Memory B cell (primary cell): Measurements from ENCODE around the gene NR1I3.

Experiments used
- ATAC-seq: fragments of 150-1000 bp; cut with Tn5 transposase; 2 replicates; pipeline ENCODE4 v1.10.0; 2021; ENCODE audit warnings: low read depth, mild to moderate bottlenecking, moderate library complexity
- DNase-seq, 2 donors: peaks; one replicate each; pipeline ENCODE4 v3.0.0; 2022; ENCODE audit warnings: low spot score in 2 of 2
- H3K27ac Mint-ChIP-seq: one replicate; pipeline ENCODE4 v1.8.0; 2022; ENCODE audit warnings: mild to moderate bottlenecking, moderate library complexity, mixed read lengths
- H3K27me3 Mint-ChIP-seq: one replicate; pipeline ENCODE4 v1.8.0; 2022; ENCODE audit warnings: mixed read lengths
- H3K36me3 Mint-ChIP-seq: one replicate; pipeline ENCODE4 v1.8.0; 2022; ENCODE audit warnings: mild to moderate bottlenecking, mixed read lengths
- H3K4me1 Mint-ChIP-seq: one replicate; pipeline ENCODE4 v1.8.0; 2022; ENCODE audit warnings: mixed read lengths
- H3K4me3 Mint-ChIP-seq: one replicate; pipeline ENCODE4 v1.8.0; 2022; ENCODE audit warnings: mild to moderate bottlenecking, moderate library complexity, mixed read lengths
- H3K9me3 Mint-ChIP-seq: one replicate; pipeline ENCODE4 v1.8.0; 2022; ENCODE audit warnings: mixed read lengths

Gene NR1I3

DNA sequence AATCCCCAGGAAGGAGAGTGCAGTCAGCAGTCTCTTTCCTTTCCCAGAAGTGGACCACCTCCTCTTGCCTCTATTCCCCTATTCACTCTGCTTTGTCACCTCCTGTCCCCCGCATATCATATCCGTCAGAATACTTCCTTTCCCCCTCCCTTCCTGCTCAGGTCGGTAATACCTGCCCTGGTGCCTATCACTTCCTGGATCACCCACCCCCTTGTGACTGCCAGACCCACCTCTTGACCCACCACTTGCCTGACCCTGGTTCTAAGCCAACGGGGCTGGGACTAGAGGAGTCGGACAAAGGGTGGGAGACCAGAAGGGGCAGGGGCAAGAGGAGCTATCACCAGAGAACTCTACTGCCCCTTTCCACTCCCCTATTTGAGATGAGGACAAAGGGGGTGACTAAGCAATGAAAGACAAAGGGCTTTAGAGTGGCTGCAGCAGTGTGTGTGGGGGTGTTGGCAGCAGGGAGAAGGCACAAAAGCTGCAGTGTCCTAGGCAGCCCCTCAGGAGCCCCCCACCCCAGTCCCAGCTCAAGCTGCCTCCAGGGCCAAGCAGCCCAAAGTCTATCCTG, 37.5 kb downstream of the NR1I3 start:
- DNase-seq (no peak), ATAC-seq (no peak)
- H3K4me1 Mint-ChIP-seq: peaks cover 27% of the 10 kb centered on the region
- peaks cover 3% of the 10 kb centered on the region for H3K27me3 Mint-ChIP-seq
- no peaks in the 10 kb centered on the region for H3K9me3 Mint-ChIP-seq
- peak overlapping the region; percentile 94 for H3K27ac Mint-ChIP-seq
- peaks cover 12% of the 10 kb centered on the region for H3K36me3 Mint-ChIP-seq
- no peak overlapping the region for H3K4me3 Mint-ChIP-seq

- Mint-ChIP-seq H3K4me3 (no peak overlapping the region), H3K9me3 (no peaks in the 10 kb centered on the region), H3K4me1 (peaks cover 32% of the 10 kb centered on the region), H3K36me3 (peaks cover 10% of the 10 kb centered on the region), H3K27me3 (peaks cover 3% of the 10 kb centered on the region), H3K27ac (no peak overlapping the region)
- ATAC-seq (no peak), DNase-seq (no peak)
These were observed 38.4 kb downstream of the NR1I3 start for GRCh38 chr1:161199506-161200139.

- peaks cover 29% of the 10 kb centered on the region for H3K4me1 Mint-ChIP-seq
- no peak for ATAC-seq
- no peak within 1 kb of the TSS for H3K4me3 Mint-ChIP-seq
These were observed 39.0 kb downstream of the NR1I3 start, which contains the start of gene ADAMTS4 for GRCh38 chr1:161198897-161199431. ADAMTS4 (minus strand) TSS chr1:161199054; CDS start chr1:161198627, 427 bp downstream.

DNA sequence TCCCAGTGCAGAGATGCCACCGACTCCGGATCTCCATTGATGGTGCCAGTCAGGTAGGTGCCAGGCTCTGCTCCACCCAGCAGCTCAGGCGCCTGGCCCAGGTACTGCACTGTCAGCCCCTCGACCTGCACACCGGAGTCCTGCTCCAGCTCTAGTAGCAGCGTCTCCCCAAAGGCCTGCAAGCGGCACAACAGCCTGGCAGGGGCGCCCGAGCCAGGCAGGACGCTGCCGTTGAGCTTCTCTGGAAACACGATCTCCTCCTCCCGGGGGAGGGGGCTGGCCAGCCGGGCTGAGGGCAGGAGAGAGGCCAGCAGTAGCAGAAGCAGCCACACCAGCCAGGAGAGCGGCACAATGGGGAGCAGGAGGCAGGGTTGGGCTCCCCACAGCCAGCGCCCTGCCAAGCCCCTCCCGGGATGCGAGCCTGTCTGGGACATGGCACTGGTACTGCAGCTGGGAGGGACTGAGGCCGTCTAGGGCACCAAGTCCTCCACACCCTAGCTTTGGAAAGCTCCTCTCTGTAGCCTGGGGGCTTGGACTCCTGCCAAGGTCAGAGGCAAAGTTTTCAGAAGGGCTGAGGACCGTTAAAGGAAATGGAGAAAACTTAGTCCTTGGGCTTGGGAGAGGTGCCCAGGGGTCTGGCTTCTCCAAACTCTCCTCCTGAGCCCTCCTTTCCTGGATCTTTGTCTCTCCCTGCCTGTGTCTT, 39.7 kb downstream of the NR1I3 start:
- Mint-ChIP-seq H3K4me1 (peaks cover 27% of the 10 kb centered on the region), H3K27me3 (peaks cover 3% of the 10 kb centered on the region), H3K4me3 (no peak overlapping the region), H3K9me3 (no peaks in the 10 kb centered on the region), H3K36me3 (peaks cover 1% of the 10 kb centered on the region), H3K27ac (no peak overlapping the region)
- no peak for ATAC-seq
- DNase-seq: no peak

More at GRCh38 chr1:161198897-161199431, 39.0 kb downstream of the NR1I3 start, which contains the start of gene ADAMTS4:
- Mint-ChIP-seq H3K27ac (no peak within 1 kb of the TSS), H3K27me3 (peaks cover 3% of the 10 kb centered on the region), H3K9me3 (no peaks in the 10 kb centered on the region), H3K36me3 (peaks cover 4% of the 10 kb centered on the region)
- no peak for DNase-seq

- Mint-ChIP-seq H3K36me3 (peaks cover 1% of the 10 kb centered on the region), H3K27ac (no peak overlapping the region), H3K27me3 (peaks cover 3% of the 10 kb centered on the region), H3K4me1 (peaks cover 28% of the 10 kb centered on the region), H3K9me3 (no peaks in the 10 kb centered on the region), H3K4me3 (no peak overlapping the region)
- ATAC-seq (no peak), DNase-seq (no peak)
These were observed 40.3 kb downstream of the NR1I3 start for GRCh38 chr1:161197560-161198193.

- H3K27me3 Mint-ChIP-seq: peaks cover 3% of the 10 kb centered on the region
- peaks cover 37% of the 10 kb centered on the region for H3K4me1 Mint-ChIP-seq
- no peaks in the 10 kb centered on the region for H3K9me3 Mint-ChIP-seq
- no peak overlapping the region for H3K4me3 Mint-ChIP-seq
- H3K36me3 Mint-ChIP-seq: no peaks in the 10 kb centered on the region
- ATAC-seq: no peak
- DNase-seq: no peak
- H3K27ac Mint-ChIP-seq: no peak overlapping the region
These were observed 41.2 kb downstream of the NR1I3 start for GRCh38 chr1:161196521-161197451.

- Mint-ChIP-seq H3K36me3 (no peaks in the 10 kb centered on the region), H3K9me3 (no peaks in the 10 kb centered on the region), H3K27me3 (peaks cover 3% of the 10 kb centered on the region), H3K4me1 (peaks cover 36% of the 10 kb centered on the region), H3K27ac (no peak overlapping the region), H3K4me3 (no peak overlapping the region)
- no peak for ATAC-seq
- no peak for DNase-seq
These were observed 41.9 kb downstream of the NR1I3 start for GRCh38 chr1:161196111-161196510.

DNA sequence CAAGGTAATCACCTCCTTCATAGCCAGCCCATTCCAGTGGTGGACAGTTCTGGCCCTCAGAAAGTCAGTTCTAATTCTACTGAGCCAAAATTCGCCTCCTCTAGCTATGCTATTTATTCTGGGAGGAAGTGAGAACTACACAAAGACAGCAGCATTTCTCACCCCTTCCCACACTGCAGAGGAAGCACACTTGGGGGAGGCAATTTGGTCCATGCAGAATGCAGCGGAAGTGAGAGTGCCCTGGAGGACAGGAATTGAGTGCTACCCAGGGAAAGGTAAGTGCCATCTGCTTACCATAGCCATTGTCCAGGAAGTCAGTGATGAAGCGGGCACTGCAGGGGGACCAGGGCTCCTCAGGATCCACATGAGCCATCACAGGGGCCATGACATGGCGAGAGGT, 42.8 kb downstream of the NR1I3 start:
- peak overlapping the region; percentile 24 for H3K27ac Mint-ChIP-seq

GRCh38 chr1:161193561-161194235, 44.3 kb downstream of the NR1I3 start:
- no peak for ATAC-seq
- DNase-seq: no peak
- no peaks in the 10 kb centered on the region for H3K9me3 Mint-ChIP-seq
- no peaks in the 10 kb centered on the region for H3K36me3 Mint-ChIP-seq
- no peak overlapping the region for H3K4me3 Mint-ChIP-seq
- H3K4me1 Mint-ChIP-seq: peaks cover 35% of the 10 kb centered on the region
- H3K27ac Mint-ChIP-seq: no peak overlapping the region
- H3K27me3 Mint-ChIP-seq: no peaks in the 10 kb centered on the region

More for the DNA sequence above, 42.8 kb downstream of the NR1I3 start:
- DNase-seq (no peak), ATAC-seq (peak; percentile 76)
- H3K36me3 Mint-ChIP-seq: no peaks in the 10 kb centered on the region
- H3K4me3 Mint-ChIP-seq: no peak overlapping the region
- H3K27me3 Mint-ChIP-seq: peaks cover 1% of the 10 kb centered on the region
- peaks cover 32% of the 10 kb centered on the region for H3K4me1 Mint-ChIP-seq
- H3K9me3 Mint-ChIP-seq: no peaks in the 10 kb centered on the region

DNA sequence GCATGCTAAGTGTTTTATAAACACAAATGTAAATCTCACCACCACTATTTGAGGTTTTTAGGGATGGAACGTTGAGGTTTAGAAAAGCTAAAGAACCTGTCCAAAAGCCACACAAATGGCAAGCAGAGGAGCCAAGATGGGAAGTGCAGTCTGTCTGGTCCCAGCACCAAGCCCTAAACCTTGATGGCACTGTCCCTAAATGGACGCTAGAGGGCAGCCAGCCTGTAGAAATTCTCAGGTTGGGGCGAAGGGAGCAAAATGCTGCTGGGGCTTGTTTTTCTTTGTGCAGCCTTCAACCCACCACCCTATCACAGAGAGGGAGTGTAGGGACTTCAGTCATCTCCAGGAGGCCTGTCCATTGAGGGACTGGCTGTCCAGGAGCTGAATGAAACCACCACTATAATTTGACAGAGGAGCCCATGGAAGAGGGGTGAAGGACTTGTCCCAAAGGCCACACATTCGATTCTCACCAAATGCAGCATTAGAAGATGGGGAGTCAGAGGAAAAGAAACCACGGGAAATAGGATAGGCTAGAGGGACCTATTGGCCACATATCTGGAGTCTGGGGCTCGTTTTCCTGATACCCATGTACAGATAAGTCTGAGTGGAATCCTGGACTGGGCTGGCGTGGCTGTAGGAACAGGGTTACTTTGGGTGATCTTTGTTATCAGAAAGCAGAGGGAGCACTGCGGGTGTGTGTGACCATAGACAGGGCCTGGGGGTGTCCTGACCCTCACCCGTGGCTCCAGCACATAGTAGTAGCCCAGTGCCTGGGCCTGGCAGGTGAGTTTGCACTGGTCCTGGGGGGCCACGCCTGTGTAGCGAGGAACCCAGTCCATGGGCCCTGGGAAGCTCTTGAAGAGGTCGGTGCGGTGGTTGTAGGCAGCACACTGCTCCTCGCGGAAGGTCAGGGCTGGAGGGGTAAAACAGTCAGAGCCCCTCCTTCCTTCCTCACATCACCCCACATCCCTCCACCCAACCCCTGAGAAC, 45.2 kb downstream of the NR1I3 start:
- Mint-ChIP-seq H3K4me1 (peaks cover 38% of the 10 kb centered on the region), H3K9me3 (no peaks in the 10 kb centered on the region), H3K36me3 (no peaks in the 10 kb centered on the region), H3K27me3 (no peaks in the 10 kb centered on the region), H3K27ac (peak overlapping the region; percentile 21), H3K4me3 (no peak overlapping the region)
- DNase-seq (peak; percentile 62 to 65), ATAC-seq (peak; percentile 89)

DNA sequence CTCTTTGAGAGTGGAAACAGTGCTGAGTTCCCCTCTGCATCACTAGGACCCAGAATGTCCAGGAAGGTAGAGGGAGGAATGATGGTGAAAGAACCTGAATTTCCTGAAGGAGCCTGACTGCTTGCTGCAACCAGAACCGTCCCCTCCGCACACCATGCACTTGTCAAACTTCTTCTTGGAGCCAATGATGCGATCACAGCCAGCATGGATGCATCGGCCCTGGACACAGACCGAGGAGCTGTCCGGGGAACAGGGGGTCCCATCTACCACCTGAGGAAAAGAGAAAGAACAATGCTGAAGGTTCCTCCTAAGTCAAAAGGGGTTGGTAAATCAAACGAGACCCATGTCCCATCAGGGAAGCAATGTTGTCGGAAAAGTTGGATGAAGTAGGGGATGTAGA, 46.0 kb downstream of the NR1I3 start:
- no peaks in the 10 kb centered on the region for H3K36me3 Mint-ChIP-seq
- no peak overlapping the region for H3K4me3 Mint-ChIP-seq
- H3K9me3 Mint-ChIP-seq: no peaks in the 10 kb centered on the region
- DNase-seq (no peak), ATAC-seq (no peak)
- no peak overlapping the region for H3K27ac Mint-ChIP-seq
- H3K4me1 Mint-ChIP-seq: peaks cover 46% of the 10 kb centered on the region
- H3K27me3 Mint-ChIP-seq: no peaks in the 10 kb centered on the region

GRCh38 chr1:161190962-161191521, 47.0 kb downstream of the NR1I3 start:
- Mint-ChIP-seq H3K4me3 (no peak overlapping the region), H3K36me3 (no peaks in the 10 kb centered on the region), H3K9me3 (no peaks in the 10 kb centered on the region), H3K27me3 (no peaks in the 10 kb centered on the region), H3K27ac (no peak overlapping the region), H3K4me1 (peaks cover 50% of the 10 kb centered on the region)
- ATAC-seq: no peak
- DNase-seq: no peak
